D721Med (cell line): ENCODE results near the gene PEAK1.

Experiments
- DNase-seq: peaks from one replicate; pipeline ENCODE4 v3.0.0; 2011; ENCODE audit warnings: low spot score; ENCODE audit not compliant: insufficient read length
- FAIRE-seq: peaks from 2 replicates; lab custom pipeline; 2011; peaks lifted over from hg19 to GRCh38; lab: Jason Lieb, UNC
- CTCF ChIP-seq: IDR thresholded peaks from 2 replicates; pipeline ENCODE4 v1.5.1; 2012; ENCODE audit warnings: mild to moderate bottlenecking, control low read depth; ENCODE audit not compliant: insufficient read depth; ENCODE audit errors: missing control alignments

PEAK1 gene

GRCh38 chr15:77333166-77333565 is 86.7 kb downstream of the PEAK1 start:
- FAIRE-seq (no peak), DNase-seq (no peak)
- no peak for TF ChIP-seq CTCF

GRCh38 chr15:77329202-77329601 is 90.7 kb downstream of the PEAK1 start:
- FAIRE-seq (no peak), DNase-seq (no peak)
- TF ChIP-seq CTCF: no peak

GRCh38 chr15:77327844-77328529 is 91.9 kb downstream of the PEAK1 start:
- TF ChIP-seq CTCF: no peak
- DNase-seq: no peak
- FAIRE-seq: no peak

GRCh38 chr15:77327168-77327567 is 92.7 kb downstream of the PEAK1 start:
- FAIRE-seq: no peak
- no peak for DNase-seq
- no peak for TF ChIP-seq CTCF

- FAIRE-seq: no peak
- no peak for TF ChIP-seq CTCF
Measured at GRCh38 chr15:77326366-77326765, 93.5 kb downstream of the PEAK1 start.

GRCh38 chr15:77312523-77312922 is 107.4 kb downstream of the PEAK1 start:
- DNase-seq (no peak), FAIRE-seq (no peak)
- no peak for TF ChIP-seq CTCF

More at GRCh38 chr15:77326366-77326765, 93.5 kb downstream of the PEAK1 start:
- DNase-seq: no peak

- no peak for DNase-seq
- FAIRE-seq: no peak
- no peak for TF ChIP-seq CTCF
Measured at GRCh38 chr15:77311618-77312398, 108.1 kb downstream of the PEAK1 start.
